Smooth muscle cell of the pulmonary artery (primary cell): Measurements from ENCODE around the gene SRL. TPM values are rescaled to one million over a fixed set of nuclear protein-coding genes. Genes with fewer than 3 reads are reported as not detected.

Experiments used
- total RNA-seq: library from RNA; depleted of rRNA; stranded (reverse); fragments of >200 nt; gene quantifications from 2 replicates; pipeline ENCODE4 v1.2.3, GENCODE V29; 2014

Gene SRL
- total RNA-seq, result 0.13 TPM in 1 of 2 replicates, not detected in the other

DNA sequence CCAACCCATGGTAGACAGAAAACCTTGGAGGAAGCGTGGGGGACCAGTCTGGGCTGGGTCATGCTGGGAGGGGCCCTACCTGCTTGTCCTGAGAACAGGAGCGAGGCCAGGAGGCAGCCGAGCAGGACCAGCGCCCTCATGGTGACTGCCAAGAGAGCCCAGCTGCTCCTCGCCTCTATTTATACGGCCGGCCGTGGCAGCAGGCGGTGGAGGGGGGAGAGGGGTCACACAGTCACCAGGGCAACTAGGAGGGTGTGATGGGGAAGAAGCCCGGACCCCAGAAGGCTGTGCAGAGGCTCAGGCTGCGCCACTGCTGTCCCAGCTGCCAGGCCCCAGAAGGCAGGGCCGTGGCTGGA lies at the start of gene SRL:
SRL (minus strand) TSS at position 153 of the 356 bp plus-strand sequence; CDS start at position 140, 13 bp downstream.

Other genes with a start within 250 kb of the SRL start
- gene ADCY9, start 125.6 kb downstream of the SRL start, total RNA-seq, result 20.6 and 34.7 TPM in 2 replicates
- 3.8 and 7.4 TPM in 2 replicates for gene TFAP4, start 30.9 kb upstream of the SRL start, total RNA-seq
- 5.9 and 7.8 TPM in 2 replicates for gene GLIS2, start 74.0 kb upstream of the SRL start, total RNA-seq
- 13.6 and 23.2 TPM in 2 replicates for gene PAM16, start 109.2 kb upstream of the SRL start, total RNA-seq
- 137 and 148 TPM in 2 replicates for gene VASN, start 129.8 kb upstream of the SRL start, total RNA-seq
- 11.2 and 20.1 TPM in 2 replicates for gene CORO7, start 174.5 kb upstream of the SRL start, total RNA-seq
- 61.3 and 69.2 TPM in 2 replicates for gene DNAJA3, start 183.8 kb upstream of the SRL start, total RNA-seq
- gene NMRAL1, start 232.5 kb upstream of the SRL start, total RNA-seq, result 41.3 and 49.3 TPM in 2 replicates
- gene HMOX2, start 234.3 kb upstream of the SRL start, total RNA-seq, result 43.5 and 46.5 TPM in 2 replicates